GM23338 (cell line): ENCODE measurements around the gene CYP26C1. TPM values are rescaled to one million over a fixed set of nuclear protein-coding genes. Genes with fewer than 3 reads are reported as not detected.

Experiments
- ATAC-seq: fragments of 200-7000 bp; cut with Tn5 transposase; 3 replicates; pipeline ENCODE4 v1.9.1; 2020
- DNase-seq: peaks from one replicate; pipeline ENCODE4 v3.0.0-alpha.2; 2015; ENCODE audit warnings: low spot score
- H2AFZ ChIP-seq: fragments of 200-600 bp; sonication (generic); 2 replicates; pipeline ENCODE4 v1.8.0; 2016; ENCODE audit warnings: antibody characterized with exemption, mild to moderate bottlenecking, moderate library complexity
- H3F3A ChIP-seq: fragments of 200-600 bp; sonication (generic); replicated peaks from 2 replicates; pipeline ENCODE4 v1.8.0; 2017; ENCODE audit warnings: antibody characterized with exemption, mixed run types, low read depth
- H3K27ac ChIP-seq: fragments of 200-600 bp; sonication (generic); 2 replicates; pipeline ENCODE4 v1.6.1; 2016; ENCODE audit warnings: low read depth
- H3K27me3 ChIP-seq: fragments of 200-600 bp; sonication (generic); 2 replicates; pipeline ENCODE4 v1.8.0; 2016; ENCODE audit warnings: mild to moderate bottlenecking, mixed run types, moderate library complexity; ENCODE audit not compliant: insufficient read depth
- H3K36me3 ChIP-seq: fragments of 200-600 bp; sonication (generic); 2 replicates; pipeline ENCODE4 v1.8.0; 2016; ENCODE audit warnings: mild to moderate bottlenecking; ENCODE audit not compliant: insufficient read depth
- H3K4me1 ChIP-seq: fragments of 200-600 bp; sonication (generic); 2 replicates; pipeline ENCODE4 v1.8.0; 2016; ENCODE audit warnings: mild to moderate bottlenecking, moderate library complexity; ENCODE audit not compliant: insufficient read depth
- H3K4me2 ChIP-seq: fragments of 200-600 bp; sonication (generic); 2 replicates; pipeline ENCODE4 v1.7.1; 2017; ENCODE audit warnings: mixed run types
- H3K4me3 ChIP-seq: fragments of 200-600 bp; sonication (generic); 2 replicates; pipeline ENCODE4 v1.6.1; 2016; ENCODE audit warnings: mixed run types
- H3K79me2 ChIP-seq: fragments of 200-600 bp; sonication (generic); replicated peaks from 2 replicates; pipeline ENCODE4 v1.8.0; 2017; ENCODE audit warnings: mild to moderate bottlenecking; ENCODE audit not compliant: insufficient read depth
- H3K9me2 ChIP-seq: fragments of 200-600 bp; sonication (generic); 2 replicates; pipeline ENCODE4 v1.8.0; 2017; ENCODE audit not compliant: insufficient read depth
- H4K20me1 ChIP-seq: fragments of 200-600 bp; sonication (generic); replicated peaks from 2 replicates; pipeline ENCODE4 v1.8.0; 2017; ENCODE audit warnings: mild to moderate bottlenecking; ENCODE audit not compliant: insufficient read depth
- H3K27ac Mint-ChIP-seq: 2 replicates; pipeline ENCODE4 v1.8.0; 2020; ENCODE audit warnings: inconsistent platforms, mild to moderate bottlenecking, moderate library complexity, mixed read lengths
- H3K27me3 Mint-ChIP-seq: 3 replicates; pipeline ENCODE4 v1.8.0; 2022; ENCODE audit warnings: low read depth, mild to moderate bottlenecking, moderate library complexity, mixed read lengths, inconsistent platforms; ENCODE audit not compliant: insufficient read depth, poor library complexity
- H3K36me3 Mint-ChIP-seq: 3 replicates; pipeline ENCODE4 v1.8.0; 2021; ENCODE audit warnings: low read depth, mild to moderate bottlenecking, inconsistent platforms, moderate library complexity, mixed read lengths
- H3K4me1 Mint-ChIP-seq: 3 replicates; pipeline ENCODE4 v1.8.0; 2020; ENCODE audit warnings: mild to moderate bottlenecking, inconsistent platforms, mixed read lengths
- H3K4me3 Mint-ChIP-seq: 3 replicates; pipeline ENCODE4 v1.8.0; 2021; ENCODE audit warnings: moderate library complexity, mild to moderate bottlenecking, inconsistent platforms, mixed read lengths
- H3K9me3 Mint-ChIP-seq: 3 replicates; pipeline ENCODE4 v1.8.0; 2020; ENCODE audit warnings: moderate library complexity, mild to moderate bottlenecking, inconsistent platforms, mixed read lengths
- CTCF ChIP-seq, 2 experiments: fragments of 200-600 bp in 1 of 2; sonication (generic) in 1 of 2; conservative IDR thresholded peaks; 2 replicates each; pipeline versions ENCODE4 v1.5.1 to v1.6.1; 2016 to 2017; ENCODE audit warnings: antibody characterized with exemption in 2 of 2, low read depth in 2 of 2, mild to moderate bottlenecking in 2 of 2, moderate library complexity in 1 of 2
- EZH2 ChIP-seq: fragments of 200-600 bp; sonication (generic); IDR thresholded peaks from one replicate; pipeline ENCODE4 v1.8.0; 2017; ENCODE audit warnings: antibody characterized with exemption, mild to moderate bottlenecking, low read depth; ENCODE audit not compliant: unreplicated experiment
- JUNB ChIP-seq: IDR thresholded peaks from one replicate; pipeline ENCODE4 v1.6.1; 2016; ENCODE audit warnings: antibody characterized with exemption; ENCODE audit not compliant: unreplicated experiment
- POLR2AphosphoS5 ChIP-seq: IDR thresholded peaks from 2 replicates; pipeline ENCODE4 v1.6.1; 2016; ENCODE audit warnings: antibody characterized with exemption, low read depth
- REST ChIP-seq: IDR thresholded peaks from one replicate; pipeline ENCODE4 v1.6.1; 2018; ENCODE audit warnings: antibody characterized with exemption; ENCODE audit not compliant: unreplicated experiment
- ZNF114 ChIP-seq: fragments of 250-450 bp; sonication (Bioruptor Pico); IDR thresholded peaks from 2 replicates; pipeline ENCODE4 v1.5.0; 2020; ENCODE audit warnings: mild to moderate bottlenecking, moderate library complexity
- ZNF331 ChIP-seq: fragments of 250-450 bp; sonication (Bioruptor Pico); IDR thresholded peaks from 2 replicates; pipeline ENCODE4 v1.5.0; 2020; ENCODE audit warnings: low read depth, mild to moderate bottlenecking, moderate library complexity
- polyA plus RNA-seq: library from polyadenylated mRNA; unstranded; fragments of >200 nt; fragmentation: Nextera tagmentation; extraction: Ambion mirVana; gene quantifications from 2 replicates; pipeline ENCODE4 v1.2.1, GENCODE V29; 2016
- total RNA-seq: library from RNA; depleted of rRNA; stranded (reverse); fragments of >200 nt; shearing (Covaris generic); gene quantifications from 2 replicates; pipeline ENCODE4 v1.2.3, GENCODE V29; 2014
- TF ChIP-seq, protein P1 (sequence below): fragments of 250-450 bp; sonication (Bioruptor Pico); IDR thresholded peaks from 2 replicates; pipeline ENCODE4 v1.5.0; 2020; ENCODE audit warnings: mild to moderate bottlenecking, moderate library complexity

The CYP26C1 gene
- total and polyA plus RNA-seq, 2 experiments from 2014 or later, result 0.24 TPM; not detected in 1

DNA sequence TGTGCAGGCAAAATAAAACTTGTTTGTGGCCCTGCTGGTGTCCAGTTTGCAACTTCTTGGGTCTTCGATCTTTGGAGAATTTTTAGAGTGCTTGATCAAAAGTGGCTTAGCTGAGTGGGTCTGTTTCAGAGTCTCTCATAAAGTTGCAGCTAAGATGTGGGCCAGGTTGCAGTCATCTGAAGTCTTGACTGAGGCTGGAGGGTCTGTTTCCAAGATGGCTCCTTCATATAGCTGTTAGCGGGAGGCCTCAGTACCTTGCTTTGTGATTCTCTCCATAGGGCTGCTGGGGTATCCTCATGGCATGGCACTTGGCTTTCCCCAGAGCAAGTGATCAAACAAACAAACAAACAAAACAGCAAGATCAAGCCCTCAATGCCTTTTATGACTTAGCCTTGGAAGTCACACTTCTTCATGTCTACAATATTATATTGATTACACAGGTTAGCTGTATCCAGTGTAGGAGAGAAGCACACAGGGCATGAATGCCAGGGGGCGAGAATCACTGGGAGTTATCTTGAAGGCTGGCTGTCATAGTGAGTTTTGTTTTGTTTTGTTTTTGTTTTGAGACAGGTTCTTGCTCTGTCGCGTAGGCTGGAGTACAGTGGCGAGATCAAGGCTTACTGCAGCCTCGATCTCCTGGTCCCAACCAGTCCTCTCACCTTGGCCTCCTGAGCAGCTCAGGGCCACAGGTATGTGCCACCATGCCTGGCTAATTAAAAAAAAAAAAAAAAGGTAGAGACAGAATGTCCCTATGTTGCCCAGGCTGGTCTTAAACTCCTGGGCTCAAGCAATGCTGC lies 23.3 kb downstream of the CYP26C1 start:
- H3K4me1 Mint-ChIP-seq, result peaks cover 31% of the 10 kb centered on the region
- no peak for DNase-seq
- no peak overlapping the region for H3K4me3 Mint-ChIP-seq
- Histone ChIP-seq H3K79me2 (no peaks in the 10 kb centered on the region), H3F3A (peaks cover 2% of the 10 kb centered on the region; the same call in 1 of the 2 replicates), H4K20me1 (no peaks in the 10 kb centered on the region), H3K36me3 (no peaks in the 10 kb centered on the region), H3K4me3 (no peak overlapping the region), H3K4me1 (peaks cover 29% of the 10 kb centered on the region), H3K4me2 (no peak overlapping the region), H3K9me2 (no peaks in the 10 kb centered on the region), H2AFZ (no peak overlapping the region), H3K27me3 (peaks cover 12% of the 10 kb centered on the region; the same call in 1 of the 2 replicates), H3K27ac (no peak overlapping the region)
- TF ChIP-seq ZNF114 (no peak), EZH2 (no peak)
- peaks cover 17% of the 10 kb centered on the region for H3K27me3 Mint-ChIP-seq
- H3K27ac Mint-ChIP-seq, result no peak overlapping the region
- peaks cover 2% of the 10 kb centered on the region; the same call in 1 of the 3 replicates for H3K9me3 Mint-ChIP-seq
- peaks cover 5% of the 10 kb centered on the region; the same call in 2 of the 3 replicates for H3K36me3 Mint-ChIP-seq
- ATAC-seq, result no peak

- H3K36me3 ChIP-seq, result no peaks in the 10 kb centered on the region
- H3K4me1 Mint-ChIP-seq, result peaks cover 29% of the 10 kb centered on the region
- H4K20me1 ChIP-seq, result no peaks in the 10 kb centered on the region
- H2AFZ ChIP-seq, result no peak overlapping the region
- peaks cover 15% of the 10 kb centered on the region for H3K27me3 Mint-ChIP-seq
- no peak overlapping the region for H3K27ac ChIP-seq
- H3K4me3 ChIP-seq, result no peak overlapping the region
- H3K9me3 Mint-ChIP-seq, result peaks cover 2% of the 10 kb centered on the region; the same call in 2 of the 3 replicates
- no peak overlapping the region for H3K4me2 ChIP-seq
- DNase-seq (no peak), ATAC-seq (no peak)
- no peak overlapping the region for H3K4me3 Mint-ChIP-seq
- no peaks in the 10 kb centered on the region for H3K27me3 ChIP-seq
- H3K79me2 ChIP-seq, result no peaks in the 10 kb centered on the region
- peaks cover 8% of the 10 kb centered on the region; the same call in 2 of the 3 replicates for H3K36me3 Mint-ChIP-seq
- peaks cover 8% of the 10 kb centered on the region; the same call in 1 of the 2 replicates for H3K9me2 ChIP-seq
- peaks cover 25% of the 10 kb centered on the region for H3K4me1 ChIP-seq
- no peak overlapping the region for H3K27ac Mint-ChIP-seq
- peaks cover 2% of the 10 kb centered on the region; the same call in 1 of the 2 replicates for H3F3A ChIP-seq
- no peak for TF ChIP-seq POLR2AphosphoS5
- TF ChIP-seq CTCF (conservative IDR thresholded peaks at IDR 0.05; ENCODE audit: low read depth in 2 of 2), result no peak
- no peak for TF ChIP-seq REST
- no peak for TF ChIP-seq EZH2
- no peak for TF ChIP-seq JUNB
- TF ChIP-seq, protein P1, sequence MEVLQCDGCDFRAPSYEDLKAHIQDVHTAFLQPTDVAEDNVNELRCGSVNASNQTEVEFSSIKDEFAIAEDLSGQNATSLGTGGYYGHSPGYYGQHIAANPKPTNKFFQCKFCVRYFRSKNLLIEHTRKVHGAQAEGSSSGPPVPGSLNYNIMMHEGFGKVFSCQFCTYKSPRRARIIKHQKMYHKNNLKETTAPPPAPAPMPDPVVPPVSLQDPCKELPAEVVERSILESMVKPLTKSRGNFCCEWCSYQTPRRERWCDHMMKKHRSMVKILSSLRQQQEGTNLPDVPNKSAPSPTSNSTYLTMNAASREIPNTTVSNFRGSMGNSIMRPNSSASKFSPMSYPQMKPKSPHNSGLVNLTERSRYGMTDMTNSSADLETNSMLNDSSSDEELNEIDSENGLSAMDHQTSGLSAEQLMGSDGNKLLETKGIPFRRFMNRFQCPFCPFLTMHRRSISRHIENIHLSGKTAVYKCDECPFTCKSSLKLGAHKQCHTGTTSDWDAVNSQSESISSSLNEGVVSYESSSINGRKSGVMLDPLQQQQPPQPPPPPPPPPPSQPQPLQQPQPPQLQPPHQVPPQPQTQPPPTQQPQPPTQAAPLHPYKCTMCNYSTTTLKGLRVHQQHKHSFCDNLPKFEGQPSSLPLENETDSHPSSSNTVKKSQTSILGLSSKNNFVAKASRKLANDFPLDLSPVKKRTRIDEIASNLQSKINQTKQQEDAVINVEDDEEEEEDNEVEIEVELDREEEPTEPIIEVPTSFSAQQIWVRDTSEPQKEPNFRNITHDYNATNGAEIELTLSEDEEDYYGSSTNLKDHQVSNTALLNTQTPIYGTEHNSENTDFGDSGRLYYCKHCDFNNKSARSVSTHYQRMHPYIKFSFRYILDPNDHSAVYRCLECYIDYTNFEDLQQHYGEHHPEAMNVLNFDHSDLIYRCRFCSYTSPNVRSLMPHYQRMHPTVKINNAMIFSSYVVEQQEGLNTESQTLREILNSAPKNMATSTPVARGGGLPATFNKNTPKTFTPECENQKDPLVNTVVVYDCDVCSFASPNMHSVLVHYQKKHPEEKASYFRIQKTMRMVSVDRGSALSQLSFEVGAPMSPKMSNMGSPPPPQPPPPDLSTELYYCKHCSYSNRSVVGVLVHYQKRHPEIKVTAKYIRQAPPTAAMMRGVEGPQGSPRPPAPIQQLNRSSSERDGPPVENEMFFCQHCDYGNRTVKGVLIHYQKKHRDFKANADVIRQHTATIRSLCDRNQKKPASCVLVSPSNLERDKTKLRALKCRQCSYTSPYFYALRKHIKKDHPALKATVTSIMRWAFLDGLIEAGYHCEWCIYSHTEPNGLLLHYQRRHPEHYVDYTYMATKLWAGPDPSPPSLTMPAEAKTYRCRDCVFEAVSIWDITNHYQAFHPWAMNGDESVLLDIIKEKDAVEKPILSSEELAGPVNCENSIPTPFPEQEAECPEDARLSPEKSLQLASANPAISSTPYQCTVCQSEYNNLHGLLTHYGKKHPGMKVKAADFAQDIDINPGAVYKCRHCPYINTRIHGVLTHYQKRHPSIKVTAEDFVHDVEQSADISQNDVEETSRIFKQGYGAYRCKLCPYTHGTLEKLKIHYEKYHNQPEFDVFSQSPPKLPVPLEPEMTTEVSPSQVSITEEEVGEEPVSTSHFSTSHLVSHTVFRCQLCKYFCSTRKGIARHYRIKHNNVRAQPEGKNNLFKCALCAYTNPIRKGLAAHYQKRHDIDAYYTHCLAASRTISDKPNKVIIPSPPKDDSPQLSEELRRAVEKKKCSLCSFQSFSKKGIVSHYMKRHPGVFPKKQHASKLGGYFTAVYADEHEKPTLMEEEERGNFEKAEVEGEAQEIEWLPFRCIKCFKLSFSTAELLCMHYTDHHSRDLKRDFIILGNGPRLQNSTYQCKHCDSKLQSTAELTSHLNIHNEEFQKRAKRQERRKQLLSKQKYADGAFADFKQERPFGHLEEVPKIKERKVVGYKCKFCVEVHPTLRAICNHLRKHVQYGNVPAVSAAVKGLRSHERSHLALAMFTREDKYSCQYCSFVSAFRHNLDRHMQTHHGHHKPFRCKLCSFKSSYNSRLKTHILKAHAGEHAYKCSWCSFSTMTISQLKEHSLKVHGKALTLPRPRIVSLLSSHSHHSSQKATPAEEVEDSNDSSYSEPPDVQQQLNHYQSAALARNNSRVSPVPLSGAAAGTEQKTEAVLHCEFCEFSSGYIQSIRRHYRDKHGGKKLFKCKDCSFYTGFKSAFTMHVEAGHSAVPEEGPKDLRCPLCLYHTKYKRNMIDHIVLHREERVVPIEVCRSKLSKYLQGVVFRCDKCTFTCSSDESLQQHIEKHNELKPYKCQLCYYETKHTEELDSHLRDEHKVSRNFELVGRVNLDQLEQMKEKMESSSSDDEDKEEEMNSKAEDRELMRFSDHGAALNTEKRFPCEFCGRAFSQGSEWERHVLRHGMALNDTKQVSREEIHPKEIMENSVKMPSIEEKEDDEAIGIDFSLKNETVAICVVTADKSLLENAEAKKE, result no peak
- TF ChIP-seq ZNF331 (CRISPR knock-in tag), result no peak
Measured at GRCh38 chr10:93085272-93085859, 24.8 kb downstream of the CYP26C1 start.
